KOPT-K1 (cell line): Measurements from ENCODE around the gene GSG1L2.

Source experiments
- H3K27ac ChIP-seq: fragments of 200-600 bp; sonication (generic); 2 replicates; pipeline ENCODE4 v1.5.1; 2016; ENCODE audit warnings: antibody characterized with exemption, mild to moderate bottlenecking, low read depth, low read length; ENCODE audit not compliant: poor library complexity, severe bottlenecking
- H3K36me3 ChIP-seq: fragments of 200-600 bp; sonication (generic); 2 replicates; pipeline ENCODE4 v1.5.1; 2017; ENCODE audit warnings: antibody characterized with exemption, mild to moderate bottlenecking, low read length, moderate library complexity; ENCODE audit not compliant: insufficient read depth
- H3K9me3 ChIP-seq: fragments of 200-600 bp; sonication (generic); 2 replicates; pipeline ENCODE4 v1.5.1; 2017; ENCODE audit warnings: antibody characterized with exemption, low read length, mild to moderate bottlenecking; ENCODE audit not compliant: insufficient read depth, poor library complexity, severe bottlenecking

The GSG1L2 gene

GRCh38 chr17:9811537-9811936 lies 10.3 kb downstream of the GSG1L2 start:
- Histone ChIP-seq H3K36me3 (no peaks in the 10 kb centered on the region), H3K9me3 (no peaks in the 10 kb centered on the region), H3K27ac (no peak overlapping the region)

GRCh38 chr17:9811086-9811485 lies 10.8 kb downstream of the GSG1L2 start:
- Histone ChIP-seq H3K36me3 (no peaks in the 10 kb centered on the region), H3K27ac (no peak overlapping the region), H3K9me3 (no peaks in the 10 kb centered on the region)

- no peaks in the 10 kb centered on the region for H3K36me3 ChIP-seq
- H3K9me3 ChIP-seq, result no peaks in the 10 kb centered on the region
- H3K27ac ChIP-seq, result no peak overlapping the region
Observed at GRCh38 chr17:9810100-9810949, 11.6 kb downstream of the GSG1L2 start.

GRCh38 chr17:9809409-9809808 lies 12.5 kb downstream of the GSG1L2 start:
- H3K27ac ChIP-seq, result no peak overlapping the region
- no peaks in the 10 kb centered on the region for H3K9me3 ChIP-seq
- H3K36me3 ChIP-seq, result no peaks in the 10 kb centered on the region

GRCh38 chr17:9806699-9807098 lies 15.2 kb downstream of the GSG1L2 start:
- Histone ChIP-seq H3K9me3 (no peaks in the 10 kb centered on the region), H3K27ac (no peak overlapping the region), H3K36me3 (no peaks in the 10 kb centered on the region)

GRCh38 chr17:9805769-9806168 lies 16.1 kb downstream of the GSG1L2 start:
- no peaks in the 10 kb centered on the region for H3K36me3 ChIP-seq
- no peak overlapping the region for H3K27ac ChIP-seq

GRCh38 chr17:9802697-9803096 lies 19.2 kb downstream of the GSG1L2 start:
- Histone ChIP-seq H3K36me3 (no peaks in the 10 kb centered on the region), H3K9me3 (no peaks in the 10 kb centered on the region), H3K27ac (no peak overlapping the region)

More at GRCh38 chr17:9805769-9806168, 16.1 kb downstream of the GSG1L2 start:
- no peaks in the 10 kb centered on the region for H3K9me3 ChIP-seq

- Histone ChIP-seq H3K9me3 (no peaks in the 10 kb centered on the region), H3K27ac (no peak overlapping the region), H3K36me3 (no peaks in the 10 kb centered on the region)
Observed at GRCh38 chr17:9802294-9802693, 19.6 kb downstream of the GSG1L2 start.

- no peak overlapping the region for H3K27ac ChIP-seq
- H3K9me3 ChIP-seq, result no peaks in the 10 kb centered on the region
- no peaks in the 10 kb centered on the region for H3K36me3 ChIP-seq
Observed at GRCh38 chr17:9801505-9801904, 20.4 kb downstream of the GSG1L2 start.

- Histone ChIP-seq H3K9me3 (no peaks in the 10 kb centered on the region), H3K36me3 (no peaks in the 10 kb centered on the region), H3K27ac (no peak overlapping the region)
Observed at GRCh38 chr17:9798724-9799123, 23.2 kb downstream of the GSG1L2 start.

- no peak overlapping the region for H3K27ac ChIP-seq
- no peaks in the 10 kb centered on the region for H3K36me3 ChIP-seq
- H3K9me3 ChIP-seq, result no peaks in the 10 kb centered on the region
Observed at GRCh38 chr17:9798008-9798407, 23.9 kb downstream of the GSG1L2 start.

- H3K36me3 ChIP-seq, result no peaks in the 10 kb centered on the region
- no peaks in the 10 kb centered on the region for H3K9me3 ChIP-seq
- H3K27ac ChIP-seq, result no peak overlapping the region
Observed at GRCh38 chr17:9792181-9792840, 29.6 kb downstream of the GSG1L2 start.

- Histone ChIP-seq H3K9me3 (no peaks in the 10 kb centered on the region), H3K27ac (no peak within 1 kb of the TSS), H3K36me3 (no peaks in the 10 kb centered on the region)
Observed at GRCh38 chr17:9790889-9791876, 30.7 kb downstream of the GSG1L2 start, which contains the start of gene DHRS7C. Gene DHRS7C (minus strand): TSS chr17:9791592. CDS start chr17:9791284, 308 bp downstream.

- Histone ChIP-seq H3K9me3 (no peaks in the 10 kb centered on the region), H3K36me3 (no peaks in the 10 kb centered on the region), H3K27ac (no peak overlapping the region)
Observed at GRCh38 chr17:9790316-9790715, 31.6 kb downstream of the GSG1L2 start.

GRCh38 chr17:9788601-9789000 lies 33.3 kb downstream of the GSG1L2 start:
- Histone ChIP-seq H3K9me3 (no peaks in the 10 kb centered on the region), H3K36me3 (no peaks in the 10 kb centered on the region), H3K27ac (no peak overlapping the region)
